GM21447 (cell line): Measurements from ENCODE around the gene TCAP.

Experiments used
- ATAC-seq: cut with Tn5 transposase; IDR thresholded peaks from one replicate; pipeline ENCODE4 v1.9.1; 2021; ENCODE audit not compliant: unreplicated experiment

TCAP gene

GRCh38 chr17:39664581-39665561, at the start of gene TCAP:
Gene TCAP (plus strand): TSS chr17:39665349. CDS start chr17:39665360, 11 bp downstream.
- no peak for ATAC-seq

DNA sequence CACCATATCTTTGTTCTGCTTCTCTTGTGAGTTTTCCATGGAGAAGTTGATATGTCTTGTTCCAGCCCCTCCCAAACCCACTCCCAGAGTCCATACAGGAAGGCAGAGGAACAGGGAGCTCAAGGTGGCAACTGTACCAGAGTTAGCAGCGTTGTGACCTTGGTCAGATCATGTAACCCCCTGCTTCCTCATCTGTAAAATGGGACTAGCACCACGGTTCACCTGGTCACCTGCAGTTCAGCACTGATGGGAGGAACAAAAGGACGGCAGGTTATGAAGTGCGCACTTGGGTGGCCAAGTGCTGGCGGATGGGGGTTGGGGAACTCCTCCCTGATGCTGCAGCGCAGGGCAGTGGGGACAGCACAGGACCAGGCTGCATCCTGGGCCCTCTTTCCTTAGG, 49.7 kb upstream of the TCAP start:
- ATAC-seq = no peak

DNA sequence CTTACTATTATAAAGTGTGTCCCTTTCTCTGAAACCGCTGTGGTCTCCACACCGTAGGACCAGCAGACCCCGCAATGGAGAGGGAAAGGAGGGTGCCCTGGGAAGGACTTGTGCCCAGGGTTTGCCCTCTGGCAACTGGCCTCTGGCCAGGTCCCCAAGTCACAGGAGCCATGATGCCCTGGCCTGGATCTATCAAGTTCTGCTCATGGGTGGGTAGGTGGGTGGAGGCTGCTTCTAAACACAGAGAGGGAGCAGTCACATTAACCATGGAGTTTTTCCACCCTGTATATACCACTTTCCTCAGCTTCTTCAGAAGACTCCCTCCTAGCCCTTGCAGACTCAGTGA, 48.1 kb upstream of the TCAP start:
- no peak for ATAC-seq

DNA sequence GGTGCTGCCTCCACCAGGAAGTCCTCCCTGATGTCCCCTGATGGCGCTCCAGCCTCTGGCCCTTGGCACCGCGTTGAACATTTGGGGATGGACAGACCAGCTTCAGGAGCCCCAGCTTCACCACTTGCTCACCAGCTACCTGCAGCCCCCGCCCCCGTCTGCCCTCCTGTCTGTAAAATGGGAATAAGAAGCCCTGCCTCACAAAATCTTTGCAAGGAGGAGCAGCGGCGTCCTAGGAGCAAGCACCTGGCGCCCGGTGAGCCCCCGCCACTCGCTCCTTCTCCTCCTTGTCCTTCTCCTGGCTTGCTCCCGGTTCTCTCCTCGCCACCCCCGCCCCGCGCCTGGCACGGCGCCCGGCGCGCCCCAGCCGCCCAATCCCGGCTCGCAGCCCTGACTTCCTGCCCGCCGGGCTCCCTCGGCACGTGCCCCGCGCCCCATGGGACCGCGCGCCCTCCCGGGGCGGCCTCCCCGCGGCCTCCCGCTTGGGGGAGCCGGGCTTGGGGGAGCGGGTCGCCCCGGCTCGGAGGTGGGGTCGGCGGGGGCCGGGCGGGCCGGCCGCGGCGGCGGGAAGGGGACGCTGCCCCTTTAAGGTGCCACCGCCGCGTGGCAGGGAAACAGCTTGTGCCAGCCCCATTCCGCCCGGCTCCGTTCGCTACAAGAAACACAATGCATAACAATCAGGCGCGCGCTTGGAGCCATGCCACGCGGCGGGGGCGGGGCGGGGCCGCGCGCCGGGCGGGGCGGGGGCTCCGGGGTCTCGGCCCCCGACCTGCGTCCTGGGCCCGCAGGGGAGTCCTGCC, 47.5 kb upstream of the TCAP start:
- ATAC-seq = no peak

DNA sequence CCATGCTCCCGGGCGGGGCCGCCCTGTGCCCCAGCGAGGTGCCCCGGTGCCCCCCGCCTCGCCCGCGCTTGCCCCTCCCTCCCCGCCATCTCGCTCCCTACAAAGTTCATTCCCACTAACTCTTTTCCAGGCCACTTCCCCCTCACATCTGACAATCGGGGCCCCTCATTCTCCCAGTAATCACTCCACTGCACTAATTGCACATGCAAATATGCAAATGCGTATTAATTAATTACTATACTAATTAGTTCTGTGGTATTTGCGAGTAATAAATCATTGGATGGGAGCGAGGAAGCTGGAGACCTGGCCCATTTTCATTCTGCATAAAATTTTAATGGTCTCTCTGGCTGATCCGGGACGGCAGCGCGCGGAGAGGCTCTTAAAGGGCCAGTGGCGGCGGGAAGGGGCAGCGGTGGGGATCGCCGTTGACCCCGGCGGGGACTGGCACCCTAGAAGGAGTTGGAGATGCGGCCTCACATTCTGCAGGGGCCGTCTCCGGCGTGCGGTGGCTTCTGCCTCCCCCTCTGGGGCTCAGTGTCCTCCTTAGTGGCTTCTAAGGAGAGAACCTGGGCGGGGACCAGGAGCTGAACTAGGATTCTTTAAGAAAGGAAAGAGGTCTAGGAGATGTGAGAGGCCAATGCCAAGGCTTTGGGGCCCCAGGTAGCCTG, 46.8 kb upstream of the TCAP start:
- ATAC-seq = no peak

GRCh38 chr17:39618956-39619785, 46.0 kb upstream of the TCAP start:
- ATAC-seq = no peak

DNA sequence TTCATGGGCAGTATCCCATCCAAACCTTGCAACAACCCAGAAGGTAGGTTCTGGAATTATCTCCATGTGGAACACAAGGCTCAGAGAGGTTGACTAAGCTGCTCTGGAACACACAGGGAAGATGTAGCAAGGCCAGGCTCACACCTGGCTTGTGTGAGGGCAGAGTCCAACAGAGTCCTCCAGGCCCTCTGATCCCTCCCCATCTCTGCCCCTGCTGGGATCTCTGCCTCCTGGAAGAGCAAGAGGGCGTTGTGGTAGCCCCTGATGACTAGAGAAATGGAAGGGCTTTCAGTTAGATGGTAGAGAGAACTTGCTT, 45.4 kb upstream of the TCAP start:
- ATAC-seq = no peak

DNA sequence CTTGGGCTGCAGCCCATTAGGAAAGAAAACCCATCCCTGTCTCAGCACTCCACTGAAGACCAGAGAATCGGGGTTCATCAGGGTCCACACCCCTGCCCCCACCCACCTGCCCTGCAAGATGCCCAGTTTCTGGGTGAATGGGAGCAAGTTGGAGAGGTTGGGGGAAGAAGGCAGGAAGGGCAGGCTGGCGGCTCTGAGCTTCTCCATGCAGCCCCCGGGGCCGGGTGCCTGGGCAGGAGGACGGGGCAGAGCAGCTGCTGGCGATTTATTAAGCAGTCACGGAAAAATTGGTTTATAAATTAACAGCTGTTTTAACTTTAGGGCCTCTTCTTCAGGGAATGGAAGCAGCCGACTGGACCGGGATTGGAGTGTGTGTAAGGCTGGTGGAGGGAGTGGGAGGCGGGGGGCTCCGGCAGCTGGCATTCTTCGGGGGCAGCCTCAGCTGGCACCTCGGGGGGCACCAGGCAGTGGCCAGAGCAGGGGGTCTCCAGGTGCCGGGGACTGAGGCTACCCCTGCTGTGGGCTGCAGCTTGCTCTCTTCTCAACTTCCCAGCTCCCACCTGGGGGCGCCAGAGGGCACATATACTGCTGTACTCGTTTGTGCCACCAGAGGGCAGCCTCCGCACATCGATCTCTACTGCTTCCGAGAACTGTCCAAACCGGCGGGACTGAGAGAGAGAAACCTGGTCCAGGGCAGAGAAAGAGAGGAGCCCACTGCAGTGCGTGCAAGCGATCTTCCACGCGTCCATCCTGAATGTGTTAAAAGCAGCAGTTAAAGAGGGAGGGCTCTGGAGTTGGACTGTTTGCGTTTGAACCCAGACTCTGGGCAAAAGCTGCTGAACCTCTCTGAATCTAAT, 43.4 kb upstream of the TCAP start:
- ATAC-seq = no peak

DNA sequence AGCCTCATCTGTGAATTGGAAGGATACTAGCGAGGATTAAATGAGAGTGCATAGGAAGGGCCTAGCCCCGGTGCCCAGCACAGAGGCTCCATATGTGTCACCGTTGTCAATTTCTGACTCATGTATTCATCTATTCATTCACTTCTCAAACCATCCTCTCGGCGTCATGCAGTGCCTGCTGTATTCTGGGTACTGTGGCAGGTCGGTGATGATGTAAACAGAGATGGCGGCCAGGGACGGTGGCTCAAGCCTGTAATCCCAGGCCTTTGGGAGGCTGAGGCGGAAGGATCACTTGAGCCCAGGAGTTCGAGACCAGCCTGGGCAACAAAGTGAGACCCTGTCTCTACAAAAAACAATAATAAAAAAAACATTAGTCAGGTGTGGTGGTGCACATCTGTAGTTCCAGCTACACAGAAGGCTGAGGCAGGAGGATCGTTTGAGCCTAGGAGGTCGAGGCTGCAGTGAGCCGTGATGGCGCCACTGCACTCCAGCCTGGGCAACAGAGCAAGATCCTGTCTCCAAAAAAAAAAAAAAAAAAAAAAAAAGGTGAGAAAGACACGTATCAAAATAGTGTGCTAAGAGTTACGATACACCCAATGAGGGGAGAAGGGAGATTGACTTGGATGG, 42.7 kb upstream of the TCAP start:
- no peak for ATAC-seq

- ATAC-seq = no peak
These were observed 41.7 kb upstream of the TCAP start for GRCh38 chr17:39623356-39623950.

DNA sequence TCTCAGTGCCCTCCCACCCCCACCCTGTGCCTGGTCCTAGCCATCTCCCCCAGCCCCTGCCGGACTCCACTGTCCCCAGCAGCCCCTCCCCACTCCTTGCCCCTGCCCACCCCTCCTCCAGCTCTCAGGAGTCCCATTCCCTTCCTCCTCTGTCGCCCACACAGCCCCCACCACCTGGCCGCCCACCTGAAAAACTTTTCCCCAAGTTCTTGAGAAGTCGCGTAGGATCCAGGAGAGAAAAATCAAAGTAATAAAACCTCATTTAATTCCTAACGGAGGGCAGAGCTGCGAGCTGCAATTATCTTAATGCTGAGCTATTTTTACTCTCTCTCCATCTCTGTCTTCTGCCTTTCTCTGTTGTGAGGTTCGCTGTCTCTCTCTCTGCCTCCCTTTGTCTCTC, 40.8 kb upstream of the TCAP start:
- no peak for ATAC-seq

DNA sequence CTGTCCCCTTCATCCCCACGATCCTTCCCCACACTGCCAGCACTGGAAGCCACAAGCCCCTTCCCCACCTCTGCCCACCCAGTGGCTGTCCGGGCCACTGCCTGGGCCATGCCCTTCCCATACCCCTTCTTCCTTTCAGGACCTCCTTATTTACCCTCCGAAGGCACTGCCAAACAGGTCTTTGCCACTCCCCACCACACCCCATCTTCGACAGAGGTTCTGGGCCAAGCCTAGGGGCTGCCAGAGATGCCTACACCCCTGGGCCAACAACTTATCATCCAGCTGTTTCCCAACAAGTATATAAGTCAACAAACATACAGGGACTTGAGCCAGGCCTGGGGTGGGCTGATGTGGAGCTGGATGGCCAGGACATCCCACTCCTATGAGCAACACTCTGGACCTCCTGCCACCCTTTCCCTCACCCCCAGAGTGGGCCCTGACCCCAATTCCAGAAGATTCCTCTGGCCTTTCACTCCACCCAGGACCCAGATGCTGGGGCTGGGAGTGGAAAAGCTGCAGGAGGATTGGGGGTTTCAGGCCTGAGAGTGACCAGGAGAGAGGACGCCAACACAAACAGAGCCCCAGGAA, 39.9 kb upstream of the TCAP start:
- no peak for ATAC-seq

DNA sequence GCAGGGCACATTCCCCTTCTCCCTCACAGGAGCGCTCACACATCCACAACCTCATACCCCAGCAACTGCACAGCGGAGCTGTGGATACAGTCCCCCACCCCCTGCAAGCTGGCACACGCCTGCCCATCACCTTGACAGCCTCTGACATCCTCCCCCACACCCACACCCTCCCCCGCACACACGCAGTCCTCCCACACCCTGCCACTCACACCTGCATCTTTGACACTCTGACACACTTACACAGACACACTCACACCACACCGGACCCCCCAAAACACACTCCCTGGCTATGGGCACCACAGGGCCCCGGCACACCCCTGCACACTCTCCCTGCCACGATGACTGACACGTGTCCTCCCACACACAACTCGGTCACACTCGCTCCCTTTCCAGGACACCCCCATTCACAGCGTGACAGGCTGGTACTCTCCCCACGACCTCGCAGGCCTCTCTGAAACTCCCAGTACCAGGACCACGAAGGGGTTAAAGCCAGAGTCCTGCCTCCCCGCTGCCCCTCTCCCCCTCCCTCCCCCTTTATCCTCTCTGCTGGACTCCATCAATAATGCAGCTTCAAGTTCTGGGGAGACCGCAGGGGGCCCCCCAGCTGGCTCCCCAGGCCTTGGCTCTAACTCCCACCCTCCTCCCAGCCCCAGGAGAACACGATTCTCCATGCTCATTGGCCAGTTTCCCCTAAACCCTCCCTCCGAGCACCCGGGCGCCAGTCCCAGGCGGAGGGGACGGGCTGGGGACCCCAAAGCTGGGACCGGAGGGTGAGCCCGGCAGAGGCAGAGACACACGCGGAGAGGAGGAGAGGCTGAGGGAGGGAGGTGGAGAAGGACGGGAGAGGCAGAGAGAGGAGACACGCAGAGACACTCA, 38.7 kb upstream of the TCAP start, which contains the start of gene PPP1R1B:
TSS of gene PPP1R1B (plus strand) at position 782 of the 876 bp plus-strand sequence. CDS start 441 bp downstream, outside the sequence.
- ATAC-seq = no peak

DNA sequence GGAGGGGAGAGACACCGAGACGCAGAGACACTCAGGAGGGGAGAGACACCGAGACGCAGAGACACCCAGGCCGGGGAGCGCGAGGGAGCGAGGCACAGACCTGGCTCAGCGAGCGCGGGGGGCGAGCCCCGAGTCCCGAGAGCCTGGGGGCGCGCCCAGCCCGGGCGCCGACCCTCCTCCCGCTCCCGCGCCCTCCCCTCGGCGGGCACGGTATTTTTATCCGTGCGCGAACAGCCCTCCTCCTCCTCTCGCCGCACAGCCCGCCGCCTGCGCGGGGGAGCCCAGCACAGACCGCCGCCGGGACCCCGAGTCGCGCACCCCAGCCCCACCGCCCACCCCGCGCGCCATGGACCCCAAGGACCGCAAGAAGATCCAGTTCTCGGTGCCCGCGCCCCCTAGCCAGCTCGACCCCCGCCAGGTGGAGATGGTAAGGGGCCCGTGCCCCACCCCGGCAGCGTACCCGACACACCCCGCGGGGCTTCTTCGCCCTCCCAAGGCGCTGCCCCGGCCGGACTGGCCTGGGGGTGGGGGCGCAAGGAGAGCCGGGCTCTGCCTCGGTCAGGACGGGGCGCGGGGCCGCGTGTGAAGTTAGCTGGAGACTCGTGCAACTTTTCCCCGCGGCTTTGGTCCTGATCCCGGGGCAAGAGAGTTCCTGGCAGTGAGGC, 38.0 kb upstream of the TCAP start:
- no peak for ATAC-seq

DNA sequence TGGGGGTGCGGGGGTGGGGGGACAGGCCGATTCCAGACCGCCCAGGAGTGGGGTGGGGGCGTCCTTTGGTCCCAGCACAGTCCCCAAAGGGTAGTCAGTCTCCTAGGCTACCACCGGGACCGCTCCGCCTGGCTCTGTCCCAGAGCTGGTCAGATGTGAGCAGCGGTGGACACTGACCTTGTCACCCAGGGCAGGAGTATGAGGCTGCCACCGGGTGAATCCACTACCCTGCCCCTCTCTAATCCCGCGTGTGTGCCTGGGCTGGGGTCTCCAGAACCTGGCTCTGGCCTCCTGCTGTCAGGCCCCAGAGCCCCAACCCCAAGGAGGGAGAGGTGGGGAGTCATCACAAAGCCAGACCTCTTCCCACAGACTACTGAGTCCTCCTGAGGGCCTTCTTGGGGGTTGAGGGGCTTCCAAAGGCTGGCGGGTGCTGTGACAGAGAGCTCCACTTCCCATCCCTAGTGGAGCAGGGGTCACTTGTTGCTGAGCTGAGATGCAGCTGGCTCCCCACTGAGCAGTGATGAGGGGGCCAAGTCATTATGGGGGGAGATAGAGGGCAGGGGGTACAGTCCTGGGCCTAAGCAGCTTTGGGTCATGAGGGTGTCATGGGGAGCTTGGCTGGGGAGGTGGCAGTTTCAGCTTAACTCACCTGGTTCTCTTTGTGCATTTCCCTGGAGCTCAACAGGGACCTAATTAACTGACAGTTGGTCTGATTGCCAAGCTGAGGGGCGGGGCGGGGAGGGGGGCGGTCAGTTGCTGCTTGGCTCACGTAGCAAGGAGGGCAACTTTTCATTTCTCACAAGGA, 37.2 kb upstream of the TCAP start:
- no peak for ATAC-seq
